GM12878 (cell line): Measurements from ENCODE around the gene C4orf51. TPM values are rescaled to one million over a fixed set of nuclear protein-coding genes. Genes with fewer than 3 reads are reported as not detected.

ENCODE experiments used
- ATAC-seq: fragments of 200-7000 bp; cut with Tn5 transposase; 3 replicates; pipeline ENCODE4 v1.9.1; 2020; ENCODE audit warnings: mild to moderate bottlenecking, moderate library complexity
- BruUV-seq: library from RNA; stranded (reverse); fragments of 400-500 nt; replicated peaks from 2 replicates; lab custom pipeline; 2021; lab: Mats Ljungman, UMichigan
- CTCF ChIA-PET: fragments of 300-600 bp; sonication (Branson Sonifier 250); formaldehyde crosslinking; extraction: SDS; loops from one replicate; lab custom pipeline; 2021; ENCODE audit warnings: inconsistent platforms; lab: Yijun Ruan, JAX
- POLR2A ChIA-PET: fragments of 350-600 bp; formaldehyde crosslinking; extraction: SDS; loops from one replicate; lab custom pipeline; 2021; ENCODE audit warnings: inconsistent platforms; lab: Charles Lee
- RAD21 ChIA-PET: fragments of 300-600 bp; sonication (Branson Sonifier 250); formaldehyde crosslinking; loops from one replicate; lab custom pipeline; 2023; ENCODE audit warnings: antibody characterized with exemption; ENCODE audit not compliant: unreplicated experiment; lab: Charles Lee
- SMC1A ChIA-PET: fragments of 300-600 bp; sonication (Branson Sonifier 250); formaldehyde crosslinking; loops from one replicate; lab custom pipeline; 2023; ENCODE audit not compliant: unreplicated experiment, uncharacterized antibody; lab: Charles Lee
- DNase-seq: peaks from one replicate; pipeline ENCODE4 v3.0.0-alpha.2; 2011; ENCODE audit warnings: low read depth, low spot score
- FAIRE-seq: peaks from 3 replicates; lab custom pipeline; 2011; peaks lifted over from hg19 to GRCh38; lab: Jason Lieb, UNC
- H2AFZ ChIP-seq: 2 replicates; pipeline ENCODE4 v1.6.0; 2011; ENCODE audit warnings: low read depth, low read length, control low read depth; ENCODE audit not compliant: control insufficient read depth
- H3K27ac ChIP-seq: 2 replicates; pipeline ENCODE4 v1.5.1; 2011; ENCODE audit warnings: control low read depth; ENCODE audit not compliant: control insufficient read depth, insufficient read depth
- H3K27me3 ChIP-seq, 2 experiments: replicated peaks in 1 of 2; 2 replicates each; pipeline versions ENCODE4 v1.6.0 to v1.6.1; 2011; ENCODE audit warnings: low read length in 1 of 2; ENCODE audit not compliant: control insufficient read depth in 2 of 2, insufficient read depth in 2 of 2
- H3K36me3 ChIP-seq, 2 experiments: 2 replicates each; pipeline ENCODE4 v1.5.1; 2011; ENCODE audit warnings: low read length in 1 of 2; ENCODE audit not compliant: control insufficient read depth in 2 of 2, insufficient read depth in 2 of 2
- H3K4me1 ChIP-seq: 2 replicates; pipeline ENCODE4 v1.6.1; 2011; ENCODE audit warnings: mild to moderate bottlenecking, low read length, moderate library complexity, mixed read lengths; ENCODE audit not compliant: control insufficient read depth, insufficient read depth
- H3K4me2 ChIP-seq: 2 replicates; pipeline ENCODE4 v1.6.0; 2011; ENCODE audit warnings: control low read depth; ENCODE audit not compliant: control insufficient read depth, insufficient read depth
- H3K4me3 ChIP-seq: fragments of 200-600 bp; sonication (generic); 2 replicates; pipeline ENCODE4 v1.5.1; 2016
- H3K79me2 ChIP-seq: 2 replicates; pipeline ENCODE4 v1.6.0; 2011; ENCODE audit warnings: low read length; ENCODE audit not compliant: control insufficient read depth, insufficient read depth
- H3K9ac ChIP-seq: 2 replicates; pipeline ENCODE4 v1.8.0; 2011; ENCODE audit warnings: low read length, control low read depth, mixed read lengths; ENCODE audit not compliant: control insufficient read depth, insufficient read depth
- H3K9me3 ChIP-seq: replicated peaks from 3 replicates; pipeline ENCODE4 v1.5.1; 2011; ENCODE audit warnings: mild to moderate bottlenecking, low read length; ENCODE audit not compliant: control insufficient read depth, insufficient read depth
- H4K20me1 ChIP-seq: 2 replicates; pipeline ENCODE4 v1.6.0; 2011; ENCODE audit not compliant: control insufficient read depth, insufficient read depth
- ATF2 ChIP-seq: IDR thresholded peaks from 2 replicates; pipeline ENCODE4 v1.6.1; 2012; ENCODE audit warnings: low read length, inconsistent platforms
- CEBPZ ChIP-seq: fragments of 150-350 bp; IDR thresholded peaks from 2 replicates; pipeline ENCODE4 v1.6.1; 2016; ENCODE audit warnings: low read depth, low read length
- CHD1 ChIP-seq: IDR thresholded peaks from 2 replicates; pipeline ENCODE4 v1.6.1; 2012; ENCODE audit warnings: low read depth, low read length, improper control_type of control experiment
- CHD2 ChIP-seq: IDR thresholded peaks from 2 replicates; pipeline ENCODE4 v1.6.1; 2011; ENCODE audit warnings: low read depth, low read length, improper control_type of control experiment, borderline replicate concordance
- CTCF ChIP-seq, 3 experiments: IDR thresholded peaks in 2 of 3; conservative IDR thresholded peaks in 1 of 3; 2 replicates each; pipeline ENCODE4 v1.5.1; 2011; ENCODE audit warnings: low read depth in 3 of 3, low read length in 3 of 3, mild to moderate bottlenecking in 3 of 3, control low read depth in 2 of 3, moderate library complexity in 2 of 3, inconsistent platforms in 1 of 3, mixed read lengths in 1 of 3; ENCODE audit not compliant: control insufficient read depth in 2 of 3, insufficient read depth in 1 of 3; ENCODE audit errors: extremely low read depth in 1 of 3
- GABPA ChIP-seq: IDR thresholded peaks from 2 replicates; pipeline ENCODE4 v1.6.1; 2014; ENCODE audit warnings: antibody characterized with exemption, low read depth, mild to moderate bottlenecking, inconsistent platforms
- HCFC1 ChIP-seq: fragments of 150-350 bp; IDR thresholded peaks from 2 replicates; pipeline ENCODE4 v1.6.1; 2014; ENCODE audit warnings: low read length
- RUNX3 ChIP-seq: IDR thresholded peaks from 2 replicates; pipeline ENCODE4 v1.6.1; 2012; ENCODE audit warnings: low read length, inconsistent platforms
- STAT1 ChIP-seq: fragments of 450-650 bp; conservative IDR thresholded peaks from 2 replicates; pipeline ENCODE4 v1.6.1; 2014; ENCODE audit warnings: antibody characterized with exemption, mild to moderate bottlenecking
- WGBS: methylation state at CpG from one replicate; pipeline ENCODE4 v1.1.6; 2016; ENCODE audit warnings: low lambda C conversion rate; ENCODE audit not compliant: insufficient replicate concordance, insufficient coverage; ENCODE audit errors: missing lambda C conversion rate; 5-methylcytosine and 5-hydroxymethylcytosine counted together
- in situ Hi-C: fragments of 300-500 bp; cut with MboI; formaldehyde crosslinking; loops from 9 replicates; pipeline ENCODE4 v1.14.3; 2018; ENCODE audit warnings: mixed read lengths
- intact Hi-C: fragments of 100-400 bp; cut with micrococcal nuclease; formaldehyde crosslinking; loops from one replicate; pipeline ENCODE4 v1.14.2; 2022; ENCODE audit not compliant: unreplicated experiment
- polyA plus RNA-seq, 11 experiments: library from polyadenylated mRNA; depleted of rRNA in 4 of 11; unstranded in 6 of 11; stranded (reverse) in 5 of 11; fragments of >200 nt; fragmentation: Nextera tagmentation in 4 of 11; fragmentation: Illumina TruSeq in 1 of 11; extraction: Ambion mirVana in 4 of 11; extraction: Trizol in 1 of 11; gene quantifications; 1 replicate in 1 of 11; 2 replicates in 10 of 11; pipeline versions ENCODE4 v1.2.1 to v1.2.3, GENCODE V29; 2011 to 2016; ENCODE audit warnings: inconsistent platforms in 2 of 11, missing spikeins in 2 of 11, low read depth in 1 of 11
- total RNA-seq, 4 experiments: library from RNA; depleted of rRNA in 3 of 4; stranded (reverse); fragments of >200 nt in 3 of 4; fragmentation: Illumina TruSeq in 1 of 4; extraction: Trizol in 1 of 4; gene quantifications; 2 replicates each; pipeline versions ENCODE4 v1.2.1 to v1.2.3, GENCODE V29; 2013 to 2021

The C4orf51 gene
- total and polyA plus RNA-seq, 10 of the 15 experiments (the other 5 are each of a cell fraction or from before 2014, with no cell fraction given), result not detected

- intact Hi-C loops, result no loop called here
- 21% methylated on average over 3 of the region's 3 CpGs for WGBS
- Histone ChIP-seq H3K9ac (no peak overlapping the region), H3K27ac (no peak overlapping the region), H2AFZ (peak overlapping the region; percentile 17; the same call in 1 of the 2 replicates), H3K4me2 (no peak overlapping the region), H4K20me1 (no peaks in the 10 kb centered on the region), H3K4me1 (no peaks in the 10 kb centered on the region), H3K27me3 (no peaks in the 10 kb centered on the region; a peak in 2 of 4 replicates), H3K4me3 (no peak overlapping the region), H3K36me3 (no peaks in the 10 kb centered on the region), H3K79me2 (no peaks in the 10 kb centered on the region), H3K9me3 (no peaks in the 10 kb centered on the region; the same call in 2 of the 3 replicates)
- SMC1A ChIA-PET, result interaction anchor here (1.1 to 2.1 kb wide), 3 partner anchors 10 to 33 kb away, joined by 3 to 5 read pairs (median 3); no protein-coding TSS in a partner anchor
- no peak for TF ChIP-seq CTCF (IDR thresholded peaks at IDR 0.05 in 2 of 3, conservative IDR thresholded peaks at IDR 0.05 in 1 of 3; ENCODE audit: control insufficient read depth in 2 of 3, extremely low read depth in 1 of 3, insufficient read depth in 1 of 3, low read depth in 3 of 3, low read length in 3 of 3)
- no peak for TF ChIP-seq CHD1
- no peak for TF ChIP-seq ATF2
- no peak for TF ChIP-seq HCFC1
- TF ChIP-seq CEBPZ, result no peak
- peak; percentile 10; the same call in 1 of the 2 replicates for TF ChIP-seq RUNX3
- TF ChIP-seq STAT1, result no peak
- TF ChIP-seq CHD2, result no peak
- TF ChIP-seq GABPA, result no peak
- no peak for FAIRE-seq
- in situ Hi-C loops, result no loop called here
- DNase-seq, result no peak
- CTCF ChIA-PET, result no interaction called here
- no peak for ATAC-seq
- RAD21 ChIA-PET, result interaction anchor here (1.5 kb wide), 1 partner anchor 10 kb away, joined by 3 read pairs; no protein-coding TSS in a partner anchor
- POLR2A ChIA-PET, result no interaction called here
- BruUV-seq, result no TSS peak
Observed at GRCh38 chr4:145709843-145710242, 29.9 kb downstream of the C4orf51 start.
